SK-N-SH treated with all-trans-retinoic acid at 6 μM for 48 hours (cell line): Measurements from ENCODE around the gene CYGB.
A peak's percentile ranks its signal among the peaks of the same experiment; 100 is the strongest.

Source experiments
- ATAC-seq: fragments of 200-7000 bp; cut with Tn5 transposase; 3 replicates; pipeline ENCODE4 v1.9.1; 2020; ENCODE audit warnings: mild to moderate bottlenecking, moderate library complexity
- ARNTL ChIP-seq: fragments of 450-650 bp; formaldehyde crosslinking; IDR thresholded peaks from 2 replicates; pipeline ENCODE4 v1.5.0; 2020; ENCODE audit warnings: low read depth, mild to moderate bottlenecking, moderate library complexity, borderline replicate concordance
- BACH2 ChIP-seq: fragments of 250-450 bp; sonication (Bioruptor Pico); IDR thresholded peaks from 2 replicates; pipeline ENCODE4 v1.9.0; 2021; ENCODE audit warnings: mild to moderate bottlenecking, borderline replicate concordance
- ESRRG ChIP-seq: fragments of 250-450 bp; sonication (Bioruptor Pico); IDR thresholded peaks from 2 replicates; pipeline ENCODE4 v1.6.1; 2021; ENCODE audit warnings: mild to moderate bottlenecking
- GLIS3 ChIP-seq: fragments of 250-450 bp; sonication (Bioruptor Pico); IDR thresholded peaks from 2 replicates; pipeline ENCODE4 v1.5.0; 2020; ENCODE audit warnings: mild to moderate bottlenecking, moderate library complexity
- OSR1 ChIP-seq: fragments of 250-450 bp; sonication (Bioruptor Pico); IDR thresholded peaks from 2 replicates; pipeline ENCODE4 v1.8.0; 2022; ENCODE audit warnings: moderate library complexity, mild to moderate bottlenecking, inconsistent platforms
- PPARA ChIP-seq: fragments of 250-450 bp; sonication (Bioruptor Pico); IDR thresholded peaks from 2 replicates; pipeline ENCODE4 v1.5.0; 2020; ENCODE audit warnings: mild to moderate bottlenecking, borderline replicate concordance
- SNAI2 ChIP-seq: fragments of 250-450 bp; sonication (Bioruptor Pico); IDR thresholded peaks from 2 replicates; pipeline ENCODE4 v1.5.0; 2020; ENCODE audit warnings: mild to moderate bottlenecking, moderate library complexity
- TCF4 ChIP-seq: fragments of 250-450 bp; sonication (Bioruptor Pico); IDR thresholded peaks from 2 replicates; pipeline ENCODE4 v1.8.0; 2021; ENCODE audit warnings: mild to moderate bottlenecking, moderate library complexity, borderline replicate concordance
- ZC3H10 ChIP-seq: fragments of 250-450 bp; sonication (Bioruptor Pico); IDR thresholded peaks from 2 replicates; pipeline ENCODE4 v1.5.1; 2021; ENCODE audit warnings: mild to moderate bottlenecking, moderate library complexity
- ZFP3 ChIP-seq: fragments of 250-450 bp; sonication (Bioruptor Pico); IDR thresholded peaks from 2 replicates; pipeline ENCODE4 v1.5.0; 2020; ENCODE audit warnings: mild to moderate bottlenecking, moderate library complexity
- ZNF70 ChIP-seq: fragments of 450-650 bp; formaldehyde crosslinking; IDR thresholded peaks from 2 replicates; pipeline ENCODE4 v1.5.0; 2020; ENCODE audit warnings: mild to moderate bottlenecking, moderate library complexity
- ZNF8 ChIP-seq: fragments of 450-650 bp; formaldehyde crosslinking; IDR thresholded peaks from 2 replicates; pipeline ENCODE4 v1.5.0; 2020; ENCODE audit warnings: mild to moderate bottlenecking, moderate library complexity
- TF ChIP-seq, protein P1 (sequence below): fragments of 250-450 bp; sonication (Bioruptor Pico); IDR thresholded peaks from 2 replicates; pipeline ENCODE4 v1.5.1; 2020; ENCODE audit warnings: low read depth, mild to moderate bottlenecking, moderate library complexity
- TF ChIP-seq, protein P2 (sequence below): fragments of 250-450 bp; sonication (Bioruptor Pico); IDR thresholded peaks from 2 replicates; pipeline ENCODE4 v1.8.0; 2021; ENCODE audit warnings: low read depth, mild to moderate bottlenecking, moderate library complexity, borderline replicate concordance
- TF ChIP-seq, protein P3 (sequence below): fragments of 250-450 bp; sonication (Bioruptor Pico); IDR thresholded peaks from 2 replicates; pipeline ENCODE4 v1.5.0; 2020; ENCODE audit warnings: mild to moderate bottlenecking, moderate library complexity
- TF ChIP-seq, protein P4 (sequence below): fragments of 250-450 bp; sonication (Bioruptor Pico); IDR thresholded peaks from 2 replicates; pipeline ENCODE4 v1.5.1; 2021; ENCODE audit warnings: mild to moderate bottlenecking, moderate library complexity

The CYGB gene

DNA sequence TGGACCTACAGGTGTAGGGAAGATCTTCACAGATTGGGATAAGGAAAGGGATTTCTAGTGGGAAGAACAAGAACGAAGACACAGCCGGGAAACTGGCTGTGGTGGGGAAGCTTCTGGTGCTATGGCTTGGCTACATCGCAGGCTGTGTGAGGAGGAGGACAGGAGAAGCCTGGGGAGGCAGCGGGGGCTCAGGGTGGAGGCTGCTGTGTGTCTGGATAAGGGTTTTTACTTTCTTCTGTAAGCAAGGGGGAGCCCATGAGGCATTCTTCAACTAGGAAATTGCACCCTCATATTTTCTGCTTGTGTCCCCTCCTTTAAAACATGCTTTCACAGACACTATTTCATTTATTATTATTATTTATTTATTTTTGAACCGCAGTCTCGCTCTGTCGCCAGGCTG lies 33.4 kb downstream of the CYGB start:
- TF ChIP-seq, protein P1, sequence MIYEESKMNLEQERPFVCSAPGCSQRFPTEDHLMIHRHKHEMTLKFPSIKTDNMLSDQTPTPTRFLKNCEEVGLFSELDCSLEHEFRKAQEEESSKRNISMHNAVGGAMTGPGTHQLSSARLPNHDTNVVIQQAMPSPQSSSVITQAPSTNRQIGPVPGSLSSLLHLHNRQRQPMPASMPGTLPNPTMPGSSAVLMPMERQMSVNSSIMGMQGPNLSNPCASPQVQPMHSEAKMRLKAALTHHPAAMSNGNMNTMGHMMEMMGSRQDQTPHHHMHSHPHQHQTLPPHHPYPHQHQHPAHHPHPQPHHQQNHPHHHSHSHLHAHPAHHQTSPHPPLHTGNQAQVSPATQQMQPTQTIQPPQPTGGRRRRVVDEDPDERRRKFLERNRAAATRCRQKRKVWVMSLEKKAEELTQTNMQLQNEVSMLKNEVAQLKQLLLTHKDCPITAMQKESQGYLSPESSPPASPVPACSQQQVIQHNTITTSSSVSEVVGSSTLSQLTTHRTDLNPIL (CRISPR knock-in tag): no peak
- TF ChIP-seq ARNTL (CRISPR knock-in tag) (no peak), ZNF8 (CRISPR knock-in tag) (no peak), ESRRG (CRISPR knock-in tag) (no peak), PPARA (CRISPR knock-in tag) (no peak), TCF4 (CRISPR knock-in tag) (no peak), BACH2 (CRISPR knock-in tag) (no peak), SNAI2 (CRISPR knock-in tag) (no peak), ZNF70 (CRISPR knock-in tag) (no peak)
- TF ChIP-seq, protein P2, sequence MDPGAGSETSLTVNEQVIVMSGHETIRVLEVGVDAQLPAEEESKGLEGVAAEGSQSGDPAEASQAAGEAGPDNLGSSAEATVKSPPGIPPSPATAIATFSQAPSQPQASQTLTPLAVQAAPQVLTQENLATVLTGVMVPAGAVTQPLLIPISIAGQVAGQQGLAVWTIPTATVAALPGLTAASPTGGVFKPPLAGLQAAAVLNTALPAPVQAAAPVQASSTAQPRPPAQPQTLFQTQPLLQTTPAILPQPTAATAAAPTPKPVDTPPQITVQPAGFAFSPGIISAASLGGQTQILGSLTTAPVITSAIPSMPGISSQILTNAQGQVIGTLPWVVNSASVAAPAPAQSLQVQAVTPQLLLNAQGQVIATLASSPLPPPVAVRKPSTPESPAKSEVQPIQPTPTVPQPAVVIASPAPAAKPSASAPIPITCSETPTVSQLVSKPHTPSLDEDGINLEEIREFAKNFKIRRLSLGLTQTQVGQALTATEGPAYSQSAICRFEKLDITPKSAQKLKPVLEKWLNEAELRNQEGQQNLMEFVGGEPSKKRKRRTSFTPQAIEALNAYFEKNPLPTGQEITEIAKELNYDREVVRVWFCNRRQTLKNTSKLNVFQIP (CRISPR knock-in tag): no peak
- TF ChIP-seq, protein P3, sequence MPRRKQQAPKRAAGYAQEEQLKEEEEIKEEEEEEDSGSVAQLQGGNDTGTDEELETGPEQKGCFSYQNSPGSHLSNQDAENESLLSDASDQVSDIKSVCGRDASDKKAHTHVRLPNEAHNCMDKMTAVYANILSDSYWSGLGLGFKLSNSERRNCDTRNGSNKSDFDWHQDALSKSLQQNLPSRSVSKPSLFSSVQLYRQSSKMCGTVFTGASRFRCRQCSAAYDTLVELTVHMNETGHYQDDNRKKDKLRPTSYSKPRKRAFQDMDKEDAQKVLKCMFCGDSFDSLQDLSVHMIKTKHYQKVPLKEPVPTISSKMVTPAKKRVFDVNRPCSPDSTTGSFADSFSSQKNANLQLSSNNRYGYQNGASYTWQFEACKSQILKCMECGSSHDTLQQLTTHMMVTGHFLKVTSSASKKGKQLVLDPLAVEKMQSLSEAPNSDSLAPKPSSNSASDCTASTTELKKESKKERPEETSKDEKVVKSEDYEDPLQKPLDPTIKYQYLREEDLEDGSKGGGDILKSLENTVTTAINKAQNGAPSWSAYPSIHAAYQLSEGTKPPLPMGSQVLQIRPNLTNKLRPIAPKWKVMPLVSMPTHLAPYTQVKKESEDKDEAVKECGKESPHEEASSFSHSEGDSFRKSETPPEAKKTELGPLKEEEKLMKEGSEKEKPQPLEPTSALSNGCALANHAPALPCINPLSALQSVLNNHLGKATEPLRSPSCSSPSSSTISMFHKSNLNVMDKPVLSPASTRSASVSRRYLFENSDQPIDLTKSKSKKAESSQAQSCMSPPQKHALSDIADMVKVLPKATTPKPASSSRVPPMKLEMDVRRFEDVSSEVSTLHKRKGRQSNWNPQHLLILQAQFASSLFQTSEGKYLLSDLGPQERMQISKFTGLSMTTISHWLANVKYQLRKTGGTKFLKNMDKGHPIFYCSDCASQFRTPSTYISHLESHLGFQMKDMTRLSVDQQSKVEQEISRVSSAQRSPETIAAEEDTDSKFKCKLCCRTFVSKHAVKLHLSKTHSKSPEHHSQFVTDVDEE (CRISPR knock-in tag): no peak
- TF ChIP-seq, all 23 proteins: peak for 0
- no peak for ATAC-seq

DNA sequence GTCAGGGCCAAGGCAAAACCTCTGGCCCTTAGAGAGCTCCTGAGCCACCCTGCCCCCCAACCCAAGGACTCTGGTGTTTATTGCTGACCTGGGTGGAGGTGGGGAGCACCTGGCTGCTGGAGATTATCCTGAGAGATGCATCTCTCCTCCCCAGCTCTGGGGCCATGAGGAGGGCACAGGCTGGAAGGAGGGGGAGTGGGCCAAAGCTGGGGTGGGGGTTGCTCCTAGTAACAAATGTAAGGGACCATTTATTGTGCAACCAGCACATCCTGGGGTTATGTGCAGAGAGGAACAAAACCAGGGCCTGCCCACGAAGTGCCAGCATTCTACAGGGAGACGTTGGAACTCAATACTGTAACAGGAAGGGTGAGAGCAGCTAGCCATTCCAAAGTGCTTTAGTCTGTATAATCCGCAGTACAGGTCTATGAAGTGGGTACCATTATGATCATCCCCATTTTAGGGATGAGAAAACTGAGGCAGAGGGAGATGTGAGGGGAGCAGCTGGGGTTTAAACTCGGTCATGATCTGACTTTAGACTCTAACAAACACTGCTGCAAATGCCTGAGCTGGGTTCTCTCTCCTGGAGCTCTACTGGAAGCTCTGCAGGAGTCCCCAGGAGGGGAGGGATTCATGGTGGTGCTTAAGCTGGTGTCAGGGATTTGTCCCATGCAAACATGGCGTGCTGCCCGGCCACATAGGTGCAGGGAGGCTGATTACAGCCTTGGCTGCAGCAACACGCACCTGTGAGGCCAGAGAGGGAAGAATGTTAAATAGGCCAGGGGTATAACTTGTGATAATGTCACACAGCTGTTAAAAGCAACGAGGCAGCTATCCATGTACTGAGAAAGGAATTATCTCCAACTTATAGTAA lies 34.9 kb downstream of the CYGB start:
- no peak for ATAC-seq
- no peak for TF ChIP-seq ZC3H10

DNA sequence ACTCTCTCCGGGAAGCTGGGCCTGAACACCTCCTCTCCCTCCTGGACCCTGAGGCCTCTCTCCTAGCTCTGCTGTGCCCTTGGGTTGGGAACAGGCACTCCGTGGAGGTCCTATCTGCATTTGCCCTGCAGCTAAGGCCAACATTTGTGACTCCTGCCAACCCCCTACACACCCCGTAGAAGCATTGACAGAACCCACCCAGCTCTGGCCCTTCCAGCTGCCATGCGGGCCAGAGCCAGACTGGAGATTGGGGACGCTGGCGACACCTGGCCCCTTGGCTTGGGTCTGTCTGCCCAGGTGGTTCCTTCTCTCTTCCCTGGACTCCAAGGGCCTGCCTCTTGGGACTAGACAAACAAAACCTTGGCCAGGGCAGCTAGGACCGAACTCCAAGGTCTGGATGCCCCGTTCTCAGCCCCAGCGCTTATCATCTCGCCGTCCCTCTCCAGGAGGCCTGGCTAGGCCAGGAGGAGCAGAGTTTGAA lies 35.6 kb downstream of the CYGB start:
- no peak for TF ChIP-seq ZNF8 (CRISPR knock-in tag)
- TF ChIP-seq, protein P3 (CRISPR knock-in tag): no peak
- no peak for TF ChIP-seq OSR1 (CRISPR knock-in tag)
- ATAC-seq: no peak

DNA sequence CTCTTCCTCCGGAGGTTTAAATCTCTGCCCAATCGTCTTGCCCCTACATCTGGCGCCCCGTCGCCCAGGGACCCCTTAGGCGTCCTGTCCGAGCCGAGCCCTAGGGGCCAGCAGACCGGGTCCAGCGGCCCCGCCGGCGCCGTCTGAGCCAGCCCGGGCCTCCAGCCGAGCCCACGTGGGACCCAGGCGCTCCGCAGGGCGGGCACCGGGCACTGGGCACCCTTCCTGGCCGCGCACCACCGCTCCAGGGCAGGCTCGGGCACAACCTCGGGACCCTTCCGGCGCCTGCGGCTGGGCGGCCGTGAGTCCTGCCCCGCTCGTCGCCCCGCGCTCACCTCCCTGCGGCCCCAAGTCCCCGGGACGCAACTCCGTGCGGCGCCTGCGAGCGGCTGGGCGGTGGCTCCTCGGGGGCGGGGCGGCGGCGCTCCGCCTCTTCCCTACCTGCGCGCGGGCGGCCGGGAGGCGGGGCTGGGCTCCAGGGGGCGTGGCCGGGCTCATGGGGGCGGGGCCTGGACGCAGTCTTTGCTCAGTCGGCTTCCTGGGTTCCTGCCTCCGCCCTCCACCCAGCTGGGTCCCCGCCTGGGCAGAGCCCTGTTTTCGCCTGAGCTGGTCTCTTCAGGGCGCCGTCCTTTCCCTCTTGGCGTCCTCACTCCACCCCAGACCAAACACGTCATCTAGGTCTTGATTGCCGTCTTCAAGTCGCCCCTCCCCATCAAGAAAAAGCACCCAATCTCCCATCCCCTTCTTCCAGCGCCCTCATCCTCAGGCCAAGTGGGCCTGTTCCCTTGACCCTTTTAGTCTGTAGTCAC lies 36.3 kb downstream of the CYGB start, which contains the start of gene RHBDF2:
TSS of gene RHBDF2 (minus strand) at position 406 of the 809 bp plus-strand sequence. CDS start 19,899 bp downstream, outside the sequence.
- ATAC-seq: peak; percentile 77
- TF ChIP-seq, protein P3 (CRISPR knock-in tag): no peak
- TF ChIP-seq GLIS3 (no peak), PPARA (CRISPR knock-in tag) (no peak; the same call in 1 of the 2 replicates), BACH2 (CRISPR knock-in tag) (no peak), SNAI2 (CRISPR knock-in tag) (no peak), ZNF70 (CRISPR knock-in tag) (no peak), ZFP3 (CRISPR knock-in tag) (no peak)
- TF ChIP-seq, protein P2 (CRISPR knock-in tag): no peak
- TF ChIP-seq, protein P4, sequence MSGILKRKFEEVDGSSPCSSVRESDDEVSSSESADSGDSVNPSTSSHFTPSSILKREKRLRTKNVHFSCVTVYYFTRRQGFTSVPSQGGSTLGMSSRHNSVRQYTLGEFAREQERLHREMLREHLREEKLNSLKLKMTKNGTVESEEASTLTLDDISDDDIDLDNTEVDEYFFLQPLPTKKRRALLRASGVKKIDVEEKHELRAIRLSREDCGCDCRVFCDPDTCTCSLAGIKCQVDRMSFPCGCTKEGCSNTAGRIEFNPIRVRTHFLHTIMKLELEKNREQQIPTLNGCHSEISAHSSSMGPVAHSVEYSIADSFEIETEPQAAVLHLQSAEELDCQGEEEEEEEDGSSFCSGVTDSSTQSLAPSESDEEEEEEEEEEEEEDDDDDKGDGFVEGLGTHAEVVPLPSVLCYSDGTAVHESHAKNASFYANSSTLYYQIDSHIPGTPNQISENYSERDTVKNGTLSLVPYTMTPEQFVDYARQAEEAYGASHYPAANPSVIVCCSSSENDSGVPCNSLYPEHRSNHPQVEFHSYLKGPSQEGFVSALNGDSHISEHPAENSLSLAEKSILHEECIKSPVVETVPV: no peak
